ENCODE measurements around the gene ZBTB4.

- no peak for TF ChIP-seq YY1 (IDR thresholded peaks at IDR 0.05; ENCODE audit: low read depth)
- TF ChIP-seq EP300 (IDR thresholded peaks at IDR 0.05; ENCODE audit: borderline replicate concordance) = no peak
- TF ChIP-seq TAF1 (IDR thresholded peaks at IDR 0.05; ENCODE audit: low read depth) = no peak
- TF ChIP-seq FOXM1 (IDR thresholded peaks at IDR 0.05; ENCODE audit: borderline replicate concordance, low read depth) = no peak
- no peak for TF ChIP-seq REST (IDR thresholded peaks at IDR 0.05; ENCODE audit: low read depth)
- TF ChIP-seq ZBTB7A (IDR thresholded peaks at IDR 0.05; ENCODE audit: low read depth) = no peak
These were observed 11.1 kb downstream of the ZBTB4 start for GRCh38 chr17:7468290-7468689.
